Measurements from ENCODE around the gene USP17L10.
"Not testable (repeated sequence)": the region's sequence is repeated elsewhere in the genome, so short reads cannot be mapped to it uniquely, and the experiment has no call there.

DNA sequence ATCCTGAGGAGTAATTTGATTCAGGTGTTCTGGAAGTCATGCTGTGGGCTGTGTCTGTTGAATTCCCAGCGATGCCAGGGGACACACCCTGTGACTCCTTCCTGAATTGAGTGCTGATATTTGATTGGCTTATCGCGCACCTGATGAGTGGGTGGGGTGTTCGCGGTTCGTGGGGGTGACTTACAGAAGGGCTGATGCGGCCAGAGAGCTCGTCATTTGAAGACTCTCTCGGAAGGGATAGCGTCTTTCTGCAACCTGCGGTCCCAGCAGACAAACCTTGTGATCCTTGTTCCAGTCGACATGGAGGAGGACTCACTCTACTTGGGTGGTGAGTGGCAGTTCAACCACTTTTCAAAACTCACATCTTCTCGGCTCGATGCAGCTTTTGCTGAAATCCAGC is 14.1 kb downstream of the USP17L10 start, which contains the start of gene USP17L13:
- TF ChIP-seq, protein P1, sequence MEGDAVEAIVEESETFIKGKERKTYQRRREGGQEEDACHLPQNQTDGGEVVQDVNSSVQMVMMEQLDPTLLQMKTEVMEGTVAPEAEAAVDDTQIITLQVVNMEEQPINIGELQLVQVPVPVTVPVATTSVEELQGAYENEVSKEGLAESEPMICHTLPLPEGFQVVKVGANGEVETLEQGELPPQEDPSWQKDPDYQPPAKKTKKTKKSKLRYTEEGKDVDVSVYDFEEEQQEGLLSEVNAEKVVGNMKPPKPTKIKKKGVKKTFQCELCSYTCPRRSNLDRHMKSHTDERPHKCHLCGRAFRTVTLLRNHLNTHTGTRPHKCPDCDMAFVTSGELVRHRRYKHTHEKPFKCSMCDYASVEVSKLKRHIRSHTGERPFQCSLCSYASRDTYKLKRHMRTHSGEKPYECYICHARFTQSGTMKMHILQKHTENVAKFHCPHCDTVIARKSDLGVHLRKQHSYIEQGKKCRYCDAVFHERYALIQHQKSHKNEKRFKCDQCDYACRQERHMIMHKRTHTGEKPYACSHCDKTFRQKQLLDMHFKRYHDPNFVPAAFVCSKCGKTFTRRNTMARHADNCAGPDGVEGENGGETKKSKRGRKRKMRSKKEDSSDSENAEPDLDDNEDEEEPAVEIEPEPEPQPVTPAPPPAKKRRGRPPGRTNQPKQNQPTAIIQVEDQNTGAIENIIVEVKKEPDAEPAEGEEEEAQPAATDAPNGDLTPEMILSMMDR (IDR thresholded peaks at IDR 0.05): not testable (repeated sequence)
- TF ChIP-seq POLR2A (IDR thresholded peaks at IDR 0.05): not testable (repeated sequence)

Measured in esophagus squamous epithelium (tissue), 4 donors.